GM18861 (cell line): ENCODE measurements around the gene NEK7.
"Not testable (repeated sequence)": the region's sequence is repeated elsewhere in the genome, so short reads cannot be mapped to it uniquely, and the experiment has no call there.

ENCODE experiments used
- ATAC-seq: cut with Tn5 transposase; IDR thresholded peaks from one replicate; pipeline ENCODE4 v1.9.1; 2021; ENCODE audit not compliant: unreplicated experiment

NEK7 gene

DNA sequence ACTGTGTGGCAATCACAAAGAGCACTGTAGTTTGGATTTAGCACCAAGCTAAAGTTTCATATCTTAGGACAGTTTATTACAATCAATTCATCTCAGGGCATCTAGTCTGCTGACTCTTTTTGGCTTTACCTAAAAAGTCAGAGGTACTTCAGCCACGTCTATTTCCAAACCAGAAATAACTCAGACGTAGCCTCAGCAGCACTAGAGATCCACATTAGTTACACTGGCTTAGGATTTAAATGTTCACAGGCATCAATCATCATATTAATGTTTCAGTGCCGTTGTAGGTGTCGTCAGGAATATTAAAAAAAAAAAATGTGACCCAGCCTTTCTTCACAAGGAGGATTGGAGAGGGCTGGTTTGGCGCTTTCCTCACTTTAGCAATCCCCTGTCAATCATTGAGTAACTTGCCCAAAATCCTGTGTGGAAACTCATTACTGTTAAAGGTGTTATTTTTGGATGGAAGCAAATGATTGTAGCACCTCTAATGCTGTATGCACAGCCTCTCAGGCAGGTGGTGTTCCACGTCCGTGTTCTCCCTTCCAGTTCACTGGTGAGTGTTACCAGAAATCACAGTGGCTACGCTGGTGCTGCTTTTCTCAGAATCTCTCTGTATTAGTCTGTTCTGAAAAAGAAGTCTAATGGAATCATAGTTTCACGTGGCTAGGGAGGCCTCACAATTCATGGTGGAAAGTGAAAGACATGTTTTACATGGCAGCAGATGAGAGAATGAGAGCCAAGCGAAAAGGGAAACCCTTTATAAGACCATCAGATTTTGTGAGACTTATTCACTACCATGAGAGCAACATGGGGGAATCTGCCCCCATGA lies 45.4 kb downstream of the NEK7 start:
- no peak for ATAC-seq

DNA sequence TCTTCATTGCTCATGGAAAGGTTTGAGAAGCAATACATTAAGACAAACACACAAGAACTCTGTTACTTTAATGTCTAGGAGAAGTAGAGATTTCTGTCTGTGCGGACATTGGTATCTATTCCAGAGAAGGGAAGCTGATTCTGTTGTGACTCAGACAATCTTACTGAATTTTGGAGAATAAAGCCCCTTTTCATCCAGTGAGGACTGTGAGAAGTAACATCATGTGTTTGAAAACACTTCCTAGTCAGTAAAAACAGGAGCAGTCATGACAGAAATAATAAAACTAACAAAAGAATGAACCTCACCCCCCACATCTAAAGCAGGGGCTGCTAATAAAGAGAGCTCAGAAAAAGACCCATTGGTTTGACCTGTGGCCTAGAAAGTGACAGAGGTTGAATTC lies 46.6 kb downstream of the NEK7 start:
- no peak for ATAC-seq

DNA sequence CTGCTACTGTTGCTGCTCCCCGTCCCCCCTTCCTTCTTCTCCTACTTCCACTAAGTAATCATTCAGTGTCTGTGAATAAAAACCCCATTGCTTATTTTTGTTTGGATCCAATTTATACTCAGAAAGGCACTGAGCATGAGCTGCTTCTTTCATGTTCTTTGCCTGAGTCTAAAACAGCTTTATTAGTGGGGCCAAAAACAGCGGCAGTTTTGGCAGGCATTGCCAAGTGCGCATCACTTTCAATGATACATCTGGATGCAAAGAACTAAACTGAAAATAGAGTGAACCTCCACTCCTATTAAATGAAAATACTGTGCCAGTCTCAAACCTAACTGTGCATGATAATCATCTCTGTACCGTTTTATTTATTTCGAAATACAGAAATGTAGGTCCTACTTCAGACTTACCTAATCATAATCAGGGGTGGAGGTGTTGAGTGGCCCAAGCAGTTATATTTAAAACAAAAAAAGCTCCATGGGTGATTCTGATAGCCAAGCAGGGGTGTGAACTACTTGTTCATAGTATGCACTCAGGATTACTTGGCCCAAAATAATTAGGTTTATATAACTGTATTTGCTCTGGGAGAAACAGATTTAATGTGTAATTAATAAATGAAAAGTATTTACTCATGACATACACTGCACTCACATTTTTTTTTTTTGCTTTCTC lies 48.4 kb downstream of the NEK7 start:
- no peak for ATAC-seq

DNA sequence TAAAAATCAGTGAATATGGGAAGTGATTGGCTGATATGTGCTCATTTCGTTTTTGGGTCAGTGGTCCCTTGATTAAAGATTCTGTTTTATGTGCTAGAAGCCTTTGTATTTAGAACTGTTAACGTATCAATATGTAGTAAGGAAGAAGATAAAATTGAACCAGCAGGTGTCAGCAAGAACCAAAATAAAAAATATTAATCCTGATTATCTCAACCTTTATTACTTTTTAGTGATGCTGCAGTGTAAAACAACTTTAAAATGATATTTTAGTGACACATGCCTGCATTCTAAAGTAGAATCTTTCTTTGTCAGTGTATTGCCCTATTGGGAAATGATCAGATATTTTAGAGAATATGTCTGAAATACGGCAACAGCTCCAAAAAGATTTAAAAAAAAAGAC lies 49.5 kb downstream of the NEK7 start:
- ATAC-seq: no peak

DNA sequence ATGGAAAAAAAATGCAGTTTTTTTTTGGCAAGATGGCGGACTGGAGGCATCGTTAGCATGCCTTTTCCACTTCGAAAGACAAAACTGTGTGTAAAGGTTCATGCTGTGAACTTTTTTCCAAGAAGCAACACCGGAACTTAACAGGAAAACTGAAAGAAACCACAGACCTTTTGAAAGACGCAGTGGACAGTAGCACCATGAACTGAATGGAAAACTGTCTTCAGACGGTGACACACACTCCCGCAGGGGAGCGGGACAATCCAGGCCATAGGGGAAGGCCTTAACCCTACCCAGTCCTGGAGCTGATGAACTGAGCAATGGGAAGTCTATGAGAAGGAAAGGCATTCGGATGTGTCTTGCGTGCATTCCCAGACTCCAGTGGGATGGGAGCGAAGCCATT lies 54.9 kb downstream of the NEK7 start:
- no peak for ATAC-seq

DNA sequence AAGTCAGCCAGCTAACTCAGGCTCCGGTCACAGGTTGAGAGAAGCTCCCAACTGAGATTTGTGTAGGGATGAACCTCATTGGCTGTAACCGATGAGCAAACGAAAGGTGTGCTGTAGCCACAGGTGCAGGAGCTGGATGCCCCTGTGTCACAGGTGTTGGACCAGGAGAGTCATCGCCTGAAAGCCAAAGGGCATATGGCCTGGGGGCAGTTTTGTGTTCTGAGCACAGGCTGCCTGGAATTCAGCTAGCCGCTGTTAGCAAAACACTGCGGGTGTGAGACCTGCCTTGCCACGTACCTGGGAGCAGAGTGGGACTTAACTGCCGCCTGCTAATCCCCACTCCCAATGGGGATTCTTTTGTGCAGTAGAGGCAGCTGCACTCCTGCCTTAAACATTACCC lies 55.3 kb downstream of the NEK7 start:
- no peak for ATAC-seq

DNA sequence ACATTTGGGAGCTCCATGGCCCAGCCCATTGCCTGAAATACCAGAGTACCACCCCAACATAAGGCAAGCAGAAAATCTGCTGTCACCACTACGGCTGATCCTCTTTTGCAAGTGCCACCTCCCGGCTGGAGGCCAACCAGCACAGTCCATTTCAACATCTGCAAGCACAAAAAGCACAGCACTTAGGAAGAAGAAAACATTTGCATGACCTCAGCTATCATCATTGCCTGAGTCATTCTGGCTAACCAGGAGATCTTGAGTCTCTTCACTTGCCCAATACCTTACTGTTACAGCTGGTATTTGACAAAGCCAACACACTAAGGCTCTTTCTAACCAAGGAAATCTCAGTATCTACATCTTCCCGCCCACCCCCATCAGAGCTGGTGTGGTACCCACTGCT lies 55.9 kb downstream of the NEK7 start:
- no peak for ATAC-seq

DNA sequence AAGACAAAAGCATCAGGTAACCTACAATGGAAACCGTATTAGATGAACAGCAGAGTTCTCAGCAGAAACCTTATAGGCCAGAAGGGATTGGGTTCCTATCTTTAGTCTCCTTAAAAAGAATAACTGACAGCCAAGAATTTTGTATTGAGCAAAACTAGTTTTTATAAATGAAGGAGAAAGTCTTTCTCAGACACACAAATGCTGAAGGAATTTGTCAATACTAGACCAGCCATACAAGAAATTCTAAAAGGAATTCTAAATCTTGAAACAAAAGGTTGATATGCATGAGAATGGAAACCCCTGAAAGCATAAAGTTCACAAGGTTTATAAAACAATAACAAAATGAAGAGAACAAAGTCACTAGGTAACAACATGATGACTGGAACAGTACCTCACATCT lies 58.1 kb downstream of the NEK7 start:
- no peak for ATAC-seq

DNA sequence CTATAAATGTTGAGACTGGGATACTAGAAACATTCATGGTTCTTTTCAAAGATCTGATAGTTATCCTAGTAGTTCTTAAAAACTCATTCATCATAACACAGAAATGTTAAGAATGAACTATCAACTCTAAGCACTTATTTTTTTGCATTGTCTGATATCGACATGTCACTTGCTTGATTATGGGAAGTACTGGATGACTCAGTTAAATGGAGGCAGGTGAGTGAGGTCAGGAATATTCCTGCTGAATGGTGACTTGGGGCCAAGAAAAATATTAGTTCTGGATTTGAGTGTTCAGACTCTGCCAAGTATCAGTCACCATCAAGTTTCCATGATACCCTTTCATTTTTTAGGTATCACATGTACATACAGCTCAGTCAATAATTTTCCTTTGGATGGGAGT lies 63.6 kb downstream of the NEK7 start:
- ATAC-seq: no peak

DNA sequence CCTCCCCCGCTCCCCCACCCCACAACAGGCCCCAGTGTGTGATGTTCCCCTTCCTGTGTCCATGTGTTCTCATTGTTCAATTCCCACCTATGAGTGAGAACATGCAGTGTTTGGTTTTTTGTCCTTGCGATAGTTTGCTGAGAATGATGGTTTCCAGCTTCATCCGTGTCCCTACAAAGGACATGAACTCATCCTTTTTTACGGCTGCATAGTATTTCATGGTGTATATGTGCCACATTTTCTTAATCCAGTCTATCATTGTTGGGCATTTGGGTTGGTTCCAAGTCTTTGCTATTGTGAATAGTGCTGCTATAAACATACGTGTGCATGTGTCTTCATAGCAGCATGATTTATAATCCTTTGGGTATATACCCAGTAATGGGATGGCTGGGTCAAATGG lies 70.2 kb downstream of the NEK7 start:
- not testable (repeated sequence) for ATAC-seq

DNA sequence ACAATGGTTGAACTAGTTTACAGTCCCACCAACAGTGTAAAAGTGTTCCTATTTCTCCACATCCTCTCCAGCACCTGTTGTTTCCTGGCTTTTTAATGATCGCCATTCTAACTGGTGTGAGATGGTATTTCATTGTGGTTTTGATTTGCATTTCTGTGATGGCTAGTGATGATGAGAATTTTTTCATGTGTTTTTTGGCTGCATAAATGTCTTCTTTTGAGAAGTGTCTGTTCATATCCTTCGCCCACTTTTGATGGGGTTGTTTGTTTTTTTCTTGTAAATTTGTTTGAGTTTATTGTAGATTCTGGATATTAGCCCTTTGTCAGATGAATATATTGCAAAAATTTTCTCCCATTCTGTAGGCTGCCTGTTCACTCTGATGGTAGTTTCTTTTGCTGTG lies 70.7 kb downstream of the NEK7 start:
- not testable (repeated sequence) for ATAC-seq

DNA sequence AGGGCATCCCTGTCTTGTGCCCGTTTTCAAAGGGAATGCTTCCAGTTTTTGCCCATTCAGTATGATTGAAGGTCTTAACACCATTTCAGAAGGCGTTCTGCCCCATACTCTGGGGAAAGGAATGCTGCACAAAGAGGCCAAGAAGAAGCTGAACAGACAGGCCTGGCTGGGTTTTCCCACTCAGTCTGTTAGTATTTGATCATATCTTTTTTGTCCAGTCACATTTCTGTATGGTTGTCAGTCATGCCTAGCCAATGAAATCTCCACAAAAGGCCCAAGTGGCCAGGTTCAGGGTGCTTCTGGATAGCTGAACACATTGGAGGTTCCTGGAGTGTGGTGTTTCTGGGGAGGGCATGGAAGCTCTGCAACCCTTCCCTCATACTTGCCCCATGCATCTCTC lies 72.1 kb downstream of the NEK7 start:
- no peak for ATAC-seq

DNA sequence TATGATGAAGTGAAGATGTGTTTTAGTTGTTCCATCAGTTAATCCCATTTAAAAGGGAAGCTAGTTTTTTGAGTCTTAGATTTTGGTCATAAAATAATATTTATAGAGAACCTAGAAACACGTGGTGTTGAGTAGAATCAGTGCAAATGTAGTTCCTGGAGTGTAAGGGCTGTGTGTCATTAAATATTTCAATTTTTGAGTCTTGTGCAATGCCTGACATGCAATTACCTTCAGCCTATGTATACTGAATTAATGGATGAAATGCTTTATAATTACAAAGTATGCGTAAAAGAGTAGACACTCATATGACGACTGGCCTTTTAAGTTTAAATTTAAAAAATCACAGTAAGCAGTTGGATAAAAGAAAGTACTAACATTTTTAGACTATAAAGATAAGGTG lies 75.0 kb downstream of the NEK7 start:
- no peak for ATAC-seq

DNA sequence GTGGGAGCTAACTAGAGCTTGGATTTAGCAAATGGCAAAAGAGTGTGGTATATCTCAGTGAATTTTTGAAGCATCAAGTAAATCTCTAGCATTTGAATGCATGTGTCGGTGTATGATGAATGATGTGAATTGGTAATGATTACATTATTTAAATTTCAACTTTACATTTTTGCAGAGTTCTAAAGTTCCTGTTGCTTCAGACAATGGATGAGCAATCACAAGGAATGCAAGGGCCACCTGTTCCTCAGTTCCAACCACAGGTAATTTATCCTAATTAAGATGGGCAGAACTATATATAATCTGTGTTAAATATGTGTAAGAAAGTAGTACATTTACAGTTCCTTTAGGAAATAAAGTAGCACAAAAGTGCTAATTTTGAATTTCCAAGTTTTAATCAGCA lies 75.6 kb downstream of the NEK7 start:
- no peak for ATAC-seq

DNA sequence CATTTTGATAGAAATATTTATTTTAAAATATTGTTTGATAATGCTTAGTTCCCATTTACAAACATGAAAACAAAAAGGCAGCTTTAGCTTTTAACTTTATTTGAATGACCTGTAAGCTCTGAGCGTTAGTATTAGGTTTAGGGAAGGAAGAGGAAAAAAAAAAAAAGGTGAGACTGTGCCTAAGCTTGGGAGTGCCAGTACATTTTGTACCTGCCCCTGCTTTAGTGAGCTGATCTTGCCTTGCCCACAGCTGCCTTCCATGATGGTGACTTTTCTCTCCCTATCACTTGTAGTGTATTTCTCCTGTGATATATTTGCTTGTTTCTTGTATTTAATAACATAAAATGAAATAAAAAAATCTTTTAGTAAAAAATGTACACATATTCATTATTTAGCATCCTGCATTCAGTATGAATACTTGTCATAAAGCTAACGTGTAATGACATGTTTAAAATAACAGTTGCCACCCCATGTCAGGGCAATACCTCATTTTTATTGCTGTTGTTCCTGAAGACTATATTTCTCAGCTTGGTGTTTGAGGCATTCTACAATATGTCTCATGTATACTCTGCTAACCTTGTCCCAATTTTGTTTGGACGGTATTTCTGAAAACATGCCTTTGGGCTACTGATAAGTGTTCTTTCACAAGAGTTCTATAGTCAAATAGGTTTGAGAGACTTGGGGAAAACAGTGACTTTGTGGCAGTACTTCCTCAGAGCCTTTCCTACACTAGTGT lies 76.3 kb downstream of the NEK7 start:
- ATAC-seq: no peak

DNA sequence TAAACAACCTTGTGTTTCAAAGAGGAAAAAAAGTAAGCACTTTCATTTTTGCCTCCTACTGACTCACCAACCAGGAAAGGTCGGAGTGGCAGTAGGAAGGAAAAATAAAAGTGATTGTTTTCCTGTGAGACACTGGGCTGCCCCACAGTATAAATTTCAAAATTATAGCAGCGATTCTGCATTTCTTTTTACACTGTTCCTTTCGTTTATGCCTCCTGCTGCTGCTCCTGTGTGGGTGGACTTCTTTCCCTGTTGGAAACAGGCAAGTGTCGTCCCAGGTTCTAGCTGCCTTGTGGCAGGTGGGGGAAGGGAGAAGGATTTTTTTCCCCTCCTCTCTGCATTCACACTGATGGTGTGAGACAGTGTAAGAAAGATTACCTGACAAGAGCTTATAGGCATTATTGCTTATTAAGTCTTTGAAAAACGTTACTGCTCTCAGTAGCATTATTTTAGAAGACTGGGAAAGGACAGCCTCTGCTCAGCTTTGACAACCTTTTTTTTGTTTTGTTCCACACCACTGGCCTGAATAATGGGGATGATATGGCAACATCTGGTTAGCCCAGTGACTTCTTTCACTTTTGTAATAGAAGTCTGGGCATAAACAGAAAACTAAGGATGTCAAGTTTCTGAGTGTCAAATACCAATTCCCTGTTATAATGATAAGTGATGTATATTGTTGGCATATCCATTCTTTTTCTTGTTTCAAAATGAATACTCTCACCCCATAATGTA lies 77.9 kb downstream of the NEK7 start:
- no peak for ATAC-seq

DNA sequence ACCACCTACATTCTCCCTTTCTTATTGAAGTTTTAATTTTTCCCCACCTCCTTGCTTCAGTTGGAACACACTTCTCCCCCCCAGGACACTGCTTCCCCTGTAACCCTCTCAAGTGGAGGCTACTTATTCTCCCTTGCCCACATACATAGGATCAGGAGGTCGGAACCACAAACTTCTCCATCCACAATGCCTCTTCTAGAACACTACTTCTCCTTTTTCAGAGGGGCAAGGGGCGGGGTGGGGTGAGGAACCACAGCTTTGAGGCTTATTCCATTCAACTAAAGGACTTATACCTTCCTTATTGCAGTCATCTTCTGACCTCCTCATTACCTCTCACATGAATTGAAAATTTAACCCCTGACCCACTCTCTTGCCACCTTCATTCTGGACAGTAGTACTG lies 81.3 kb downstream of the NEK7 start:
- no peak for ATAC-seq

DNA sequence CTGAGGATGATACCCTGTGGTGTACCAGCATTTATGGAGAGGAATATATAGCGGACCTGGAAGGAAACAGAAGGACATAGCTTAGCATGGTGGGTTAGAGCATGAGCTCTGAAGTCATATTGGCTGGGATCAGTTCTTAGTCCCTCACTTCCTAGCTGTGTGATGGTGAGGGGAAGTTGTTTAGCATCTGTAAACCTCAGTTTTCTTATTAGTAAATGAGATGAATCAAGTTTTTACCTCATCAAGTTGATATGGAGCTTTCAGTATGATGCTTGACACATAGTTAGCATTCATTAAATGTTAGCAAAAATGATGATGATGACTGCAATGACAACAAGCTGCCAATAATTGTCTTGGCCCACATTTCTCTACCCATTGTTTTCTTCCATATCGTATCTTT lies 84.8 kb downstream of the NEK7 start:
- no peak for ATAC-seq

DNA sequence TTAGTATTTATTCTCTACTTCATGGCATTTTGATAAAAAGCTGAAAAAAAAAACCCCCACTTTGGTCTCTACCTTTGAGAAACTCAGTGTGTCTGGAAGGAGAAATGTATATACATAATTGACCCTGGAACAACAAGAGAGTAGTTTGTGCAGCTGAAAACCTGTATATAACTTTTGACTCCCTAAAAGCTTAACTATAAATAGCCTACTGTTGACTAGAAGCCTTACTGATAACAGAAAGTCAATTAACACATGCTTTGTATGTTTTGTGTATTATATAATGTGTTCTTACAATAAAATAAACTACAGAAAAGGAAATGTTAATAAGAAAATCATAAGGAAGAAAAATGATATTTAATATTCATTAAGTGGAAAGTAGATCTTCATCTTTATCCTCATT lies 88.0 kb downstream of the NEK7 start:
- no peak for ATAC-seq

DNA sequence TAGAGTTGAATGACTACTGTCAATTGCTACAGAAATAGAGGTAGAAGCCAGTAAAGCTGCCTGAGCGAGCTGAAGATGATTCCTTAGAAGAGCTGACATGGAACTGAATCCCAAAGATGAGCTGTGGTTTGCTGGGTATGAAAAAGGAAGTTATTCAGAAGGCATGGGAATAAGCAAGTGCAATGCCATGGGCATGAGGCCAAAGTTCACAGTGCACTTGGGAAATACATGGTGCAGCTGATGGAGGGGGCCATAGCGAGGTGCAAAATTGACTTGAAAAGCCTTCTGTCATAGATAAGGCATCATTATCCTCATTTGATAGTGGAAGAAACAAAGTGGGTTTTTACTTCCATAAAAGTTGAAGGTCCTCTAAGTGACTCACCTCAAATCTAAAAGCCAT lies 88.6 kb downstream of the NEK7 start:
- no peak for ATAC-seq

DNA sequence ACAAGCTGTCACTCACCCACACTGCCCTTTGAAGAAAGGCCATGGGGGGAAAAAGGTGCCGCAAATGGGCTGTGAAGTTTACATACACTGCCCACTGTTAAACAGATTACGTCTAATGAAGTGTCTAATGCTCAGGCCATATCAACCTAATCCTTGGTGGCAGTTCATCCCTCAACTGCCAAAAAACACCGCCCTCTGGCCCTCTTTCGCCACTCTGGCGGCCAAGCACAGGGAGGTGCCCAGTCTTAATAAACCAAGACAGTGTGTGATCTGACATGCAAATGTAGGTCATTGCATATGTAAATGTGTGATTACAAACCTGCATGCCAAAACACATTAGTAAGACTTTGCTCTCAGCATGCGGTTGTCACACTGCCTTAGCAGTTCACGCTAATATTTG lies 89.5 kb downstream of the NEK7 start:
- ATAC-seq: no peak
